Mesothelial cell of epicardium (in vitro differentiated cells): ENCODE data around the gene PAPLN. TPM values are rescaled to one million over a fixed set of nuclear protein-coding genes. Genes with fewer than 3 reads are reported as not detected.
"Not testable (repeated sequence)": the region's sequence is repeated elsewhere in the genome, so short reads cannot be mapped to it uniquely, and the experiment has no call there.

Experiments used
- DNase-seq, 2 experiments: peaks; one replicate each; pipeline ENCODE4 v3.0.0; 2021; ENCODE audit warnings: low spot score in 2 of 2; ENCODE audit not compliant: unreplicated experiment in 2 of 2
- H3K27ac Mint-ChIP-seq: 2 replicates; pipeline ENCODE4 v1.8.0; 2021; ENCODE audit warnings: mixed read lengths
- H3K27me3 Mint-ChIP-seq: 2 replicates; pipeline ENCODE4 v1.8.0; 2021; ENCODE audit warnings: low read depth, mixed read lengths
- H3K36me3 Mint-ChIP-seq: 2 replicates; pipeline ENCODE4 v1.8.0; 2021; ENCODE audit warnings: mixed read lengths
- H3K4me1 Mint-ChIP-seq: 2 replicates; pipeline ENCODE4 v1.8.0; 2021; ENCODE audit warnings: mixed read lengths
- H3K4me3 Mint-ChIP-seq: 2 replicates; pipeline ENCODE4 v1.8.0; 2021; ENCODE audit warnings: mild to moderate bottlenecking, moderate library complexity, mixed read lengths
- H3K9me3 Mint-ChIP-seq: 2 replicates; pipeline ENCODE4 v1.8.0; 2021; ENCODE audit warnings: mixed read lengths
- total RNA-seq: library from RNA; stranded (reverse); gene quantifications from 3 replicates; pipeline ENCODE4 v1.2.1, GENCODE V29; 2021
- TF ChIP-seq, protein P1 (sequence below): fragments of 200-600 bp; sonication (generic); IDR thresholded peaks from one replicate; pipeline ENCODE4 v1.5.0; 2021; ENCODE audit warnings: antibody characterized with exemption; ENCODE audit not compliant: unreplicated experiment

PAPLN gene
- total RNA-seq, 1 donor from 2014 or later: 10.6 TPM

DNA sequence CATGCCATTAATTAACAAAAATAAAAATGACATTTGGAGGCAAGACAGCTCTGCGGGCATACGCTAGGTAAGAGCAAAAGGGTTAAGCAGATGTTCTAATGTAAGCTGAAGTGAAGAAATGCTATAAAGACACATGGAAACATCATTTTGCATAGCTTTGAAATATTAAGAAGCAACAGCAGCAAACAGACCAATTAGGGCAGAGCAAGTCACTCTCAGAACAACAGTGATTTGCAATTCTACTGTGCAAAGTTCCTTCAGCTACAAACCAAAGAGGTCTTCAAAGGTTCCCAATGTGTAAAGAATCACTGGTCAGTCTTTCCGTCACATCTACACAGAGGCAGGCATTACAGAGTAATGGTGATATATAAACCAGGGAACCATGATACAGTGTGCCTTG is 68.2 kb downstream of the PAPLN start:
- no peak for DNase-seq
- peaks cover 19% of the 10 kb centered on the region for H3K36me3 Mint-ChIP-seq

DNA sequence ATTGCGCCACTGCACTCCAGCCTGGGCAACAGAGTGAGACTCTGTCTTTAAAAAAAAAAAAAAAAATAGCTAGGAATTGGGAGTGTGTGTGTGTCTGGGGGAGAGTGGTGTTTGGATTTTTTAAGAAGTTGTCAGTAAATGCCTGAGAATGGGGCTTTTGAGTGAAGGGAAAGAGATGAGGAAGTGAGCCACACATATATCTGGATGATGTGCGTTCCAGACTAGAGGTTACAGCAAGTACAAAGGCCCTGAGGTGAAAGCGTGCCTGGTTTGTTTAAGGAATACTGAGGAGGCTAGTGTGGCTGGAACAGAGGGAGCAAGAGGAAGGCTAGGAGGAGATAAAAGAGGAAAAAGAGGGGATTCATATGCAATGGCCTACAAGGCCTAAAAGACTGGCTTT is 70.0 kb downstream of the PAPLN start:
- Mint-ChIP-seq H3K27ac (no peak overlapping the region), H3K36me3 (peaks cover 10% of the 10 kb centered on the region), H3K27me3 (no peaks in the 10 kb centered on the region), H3K9me3 (no peaks in the 10 kb centered on the region), H3K4me3 (no peak overlapping the region), H3K4me1 (peaks cover 15% of the 10 kb centered on the region)
- TF ChIP-seq, protein P1, sequence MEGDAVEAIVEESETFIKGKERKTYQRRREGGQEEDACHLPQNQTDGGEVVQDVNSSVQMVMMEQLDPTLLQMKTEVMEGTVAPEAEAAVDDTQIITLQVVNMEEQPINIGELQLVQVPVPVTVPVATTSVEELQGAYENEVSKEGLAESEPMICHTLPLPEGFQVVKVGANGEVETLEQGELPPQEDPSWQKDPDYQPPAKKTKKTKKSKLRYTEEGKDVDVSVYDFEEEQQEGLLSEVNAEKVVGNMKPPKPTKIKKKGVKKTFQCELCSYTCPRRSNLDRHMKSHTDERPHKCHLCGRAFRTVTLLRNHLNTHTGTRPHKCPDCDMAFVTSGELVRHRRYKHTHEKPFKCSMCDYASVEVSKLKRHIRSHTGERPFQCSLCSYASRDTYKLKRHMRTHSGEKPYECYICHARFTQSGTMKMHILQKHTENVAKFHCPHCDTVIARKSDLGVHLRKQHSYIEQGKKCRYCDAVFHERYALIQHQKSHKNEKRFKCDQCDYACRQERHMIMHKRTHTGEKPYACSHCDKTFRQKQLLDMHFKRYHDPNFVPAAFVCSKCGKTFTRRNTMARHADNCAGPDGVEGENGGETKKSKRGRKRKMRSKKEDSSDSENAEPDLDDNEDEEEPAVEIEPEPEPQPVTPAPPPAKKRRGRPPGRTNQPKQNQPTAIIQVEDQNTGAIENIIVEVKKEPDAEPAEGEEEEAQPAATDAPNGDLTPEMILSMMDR: no peak
- DNase-seq: no peak

More for the DNA sequence above, 68.2 kb downstream of the PAPLN start:
- Mint-ChIP-seq H3K4me3 (no peak overlapping the region), H3K27ac (no peak overlapping the region), H3K9me3 (no peaks in the 10 kb centered on the region), H3K4me1 (peaks cover 8% of the 10 kb centered on the region), H3K27me3 (no peaks in the 10 kb centered on the region)
- TF ChIP-seq, protein P1: no peak

DNA sequence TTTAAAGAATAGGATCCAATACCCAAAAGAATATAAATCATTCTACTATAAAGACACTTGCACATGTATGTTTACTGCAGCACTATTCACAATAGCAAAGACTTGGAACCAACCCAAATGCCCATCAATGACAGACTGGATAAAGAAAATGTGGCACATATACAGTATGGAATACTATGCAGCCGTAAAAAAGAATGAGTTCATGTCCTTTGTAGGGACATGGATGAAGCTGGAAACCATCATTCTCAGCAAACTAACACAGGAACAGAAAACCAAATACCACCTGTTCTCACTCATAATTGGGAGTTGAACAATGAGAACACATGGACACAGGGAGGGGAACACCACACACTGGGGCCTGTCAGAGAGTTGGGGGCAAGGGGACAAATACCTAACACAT is 71.9 kb downstream of the PAPLN start:
- not testable (repeated sequence) for H3K4me3 Mint-ChIP-seq, H3K27me3 Mint-ChIP-seq, H3K9me3 Mint-ChIP-seq, DNase-seq, H3K27ac Mint-ChIP-seq
- H3K4me1 Mint-ChIP-seq: peaks cover 15% of the 10 kb centered on the region
- H3K36me3 Mint-ChIP-seq: peaks cover 10% of the 10 kb centered on the region

GRCh38 chr14:73311708-73312030 is 74.4 kb downstream of the PAPLN start:
- Mint-ChIP-seq H3K9me3 (no peaks in the 10 kb centered on the region), H3K27ac (peak overlapping the region; percentile 39), H3K4me3 (no peak overlapping the region), H3K27me3 (no peaks in the 10 kb centered on the region), H3K36me3 (peaks cover 8% of the 10 kb centered on the region), H3K4me1 (peaks cover 16% of the 10 kb centered on the region)
- TF ChIP-seq, protein P1: no peak
- DNase-seq: no peak

- Mint-ChIP-seq H3K36me3 (peaks cover 4% of the 10 kb centered on the region), H3K27me3 (no peaks in the 10 kb centered on the region), H3K4me3 (no peak overlapping the region), H3K27ac (no peak overlapping the region), H3K9me3 (no peaks in the 10 kb centered on the region), H3K4me1 (peaks cover 16% of the 10 kb centered on the region)
- no peak for DNase-seq
- TF ChIP-seq, protein P1: no peak
Measured at GRCh38 chr14:73312687-73313086, 75.4 kb downstream of the PAPLN start.

DNA sequence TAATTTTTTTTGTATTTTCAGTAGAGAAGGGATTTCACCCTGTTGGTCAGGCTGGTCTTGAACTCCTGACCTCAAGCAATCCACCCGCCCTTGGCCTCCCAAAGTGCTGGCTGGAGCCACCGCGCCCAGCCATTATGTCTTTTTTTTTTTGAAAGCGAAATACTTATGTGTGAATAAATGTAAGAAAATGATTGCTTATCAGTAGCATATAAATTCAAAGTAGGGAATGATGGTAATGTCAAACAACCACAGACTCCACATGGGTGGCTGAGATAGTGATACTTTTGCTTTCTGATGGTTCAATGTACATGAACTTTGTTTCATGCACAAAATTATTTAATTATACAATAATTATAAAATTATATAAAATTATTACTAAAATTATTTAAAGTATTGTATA is 75.8 kb downstream of the PAPLN start:
- no peaks in the 10 kb centered on the region for H3K27me3 Mint-ChIP-seq
- H3K9me3 Mint-ChIP-seq: no peaks in the 10 kb centered on the region
- peaks cover 16% of the 10 kb centered on the region for H3K4me1 Mint-ChIP-seq
- no peak for DNase-seq
- H3K36me3 Mint-ChIP-seq: peaks cover under 1% of the 10 kb centered on the region
- TF ChIP-seq, protein P1: no peak
- no peak overlapping the region for H3K4me3 Mint-ChIP-seq
- no peak overlapping the region for H3K27ac Mint-ChIP-seq
